ENCODE measurements around the gene RNF31.

Gene RNF31

DNA sequence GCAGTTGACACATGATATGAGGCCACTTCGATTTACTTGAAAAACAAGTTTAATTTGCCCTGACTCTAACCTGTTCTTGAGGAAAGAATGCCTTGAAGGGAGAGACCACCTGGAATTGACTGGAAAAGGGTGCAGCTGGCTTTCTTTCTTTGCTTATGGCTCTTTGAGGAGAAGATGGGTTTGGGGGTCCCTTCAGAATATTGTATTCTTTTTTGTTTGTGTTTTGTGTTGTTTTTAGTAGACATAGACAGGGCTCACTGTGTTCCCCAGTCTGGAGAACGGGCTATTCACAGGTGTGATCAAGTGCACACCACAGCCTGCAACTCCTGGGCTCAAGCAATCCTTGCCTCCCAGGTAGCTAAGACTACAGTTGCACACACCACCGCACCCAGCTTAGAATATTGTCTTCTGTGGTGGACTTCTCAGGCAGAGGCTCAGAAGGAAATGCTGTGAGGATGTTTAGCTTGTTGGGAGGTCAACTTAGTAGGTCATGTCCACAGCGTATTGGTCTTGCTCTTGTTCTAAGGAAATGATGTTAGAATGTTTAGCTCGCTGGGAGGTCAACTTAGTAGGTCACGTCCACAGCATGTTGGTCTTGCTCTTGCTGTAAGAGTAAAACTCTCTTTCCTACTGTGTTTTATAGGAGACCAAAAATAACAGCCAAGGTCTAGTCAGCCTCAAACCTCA lies 31.0 kb upstream of the RNF31 start:
- no peak for DNase-seq (ENCODE audit: low spot score)

DNA sequence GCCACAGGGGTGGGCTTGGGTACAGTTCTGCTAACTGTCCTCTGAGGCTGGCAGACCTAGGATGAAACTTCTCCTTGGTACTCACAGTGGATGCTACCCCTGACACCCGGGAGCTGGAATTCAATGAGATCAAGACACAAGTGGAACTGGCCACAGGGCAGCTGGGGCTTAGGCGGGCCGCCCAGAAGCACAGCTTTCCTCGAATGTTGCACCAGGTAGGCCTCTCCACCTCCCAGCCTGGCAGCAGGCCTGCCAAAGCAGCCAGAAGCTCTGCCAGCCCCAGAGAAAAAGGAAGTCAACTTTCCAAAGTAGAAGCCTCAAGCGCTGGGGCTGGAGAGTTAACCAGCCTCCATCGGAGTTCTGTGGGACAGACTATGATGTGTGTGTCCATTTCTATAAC lies 30.1 kb upstream of the RNF31 start:
- no peak for DNase-seq (ENCODE audit: low spot score)

DNA sequence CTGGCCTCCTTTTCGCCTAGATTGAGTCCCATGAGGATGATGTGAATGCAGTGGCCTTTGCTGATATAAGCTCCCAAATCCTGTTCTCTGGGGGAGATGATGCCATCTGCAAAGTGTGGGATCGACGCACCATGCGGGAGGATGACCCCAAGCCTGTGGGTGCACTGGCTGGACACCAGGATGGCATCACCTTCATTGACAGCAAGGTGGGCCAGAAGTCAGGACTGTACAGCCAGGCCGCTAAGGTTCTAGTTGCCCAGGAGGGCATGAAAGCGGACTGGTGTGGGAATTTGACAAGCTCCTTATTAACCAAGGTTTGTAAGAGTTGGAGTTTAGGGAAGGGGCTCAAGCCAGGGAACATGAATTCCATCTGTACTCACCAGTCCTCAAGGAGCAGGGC lies 27.6 kb upstream of the RNF31 start:
- DNase-seq (ENCODE audit: low spot score) = no peak

DNA sequence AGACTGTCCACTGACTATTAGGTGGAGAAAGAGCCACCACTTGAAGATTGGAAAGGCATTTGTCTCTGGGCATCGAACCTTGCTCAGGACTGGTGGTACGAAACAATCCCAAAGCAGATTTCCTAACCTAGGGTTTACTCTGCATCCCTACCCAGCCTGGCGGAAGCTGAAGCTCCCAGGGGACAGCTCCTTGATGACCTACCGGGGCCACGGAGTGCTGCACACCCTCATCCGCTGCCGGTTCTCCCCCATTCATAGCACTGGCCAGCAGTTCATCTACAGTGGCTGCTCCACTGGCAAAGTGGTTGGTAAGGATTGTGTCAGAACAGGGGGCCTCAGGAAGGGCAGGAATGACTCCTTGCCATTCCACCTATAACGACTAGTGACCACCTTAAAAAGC lies 26.1 kb upstream of the RNF31 start:
- no peak for DNase-seq (ENCODE audit: low spot score)

DNA sequence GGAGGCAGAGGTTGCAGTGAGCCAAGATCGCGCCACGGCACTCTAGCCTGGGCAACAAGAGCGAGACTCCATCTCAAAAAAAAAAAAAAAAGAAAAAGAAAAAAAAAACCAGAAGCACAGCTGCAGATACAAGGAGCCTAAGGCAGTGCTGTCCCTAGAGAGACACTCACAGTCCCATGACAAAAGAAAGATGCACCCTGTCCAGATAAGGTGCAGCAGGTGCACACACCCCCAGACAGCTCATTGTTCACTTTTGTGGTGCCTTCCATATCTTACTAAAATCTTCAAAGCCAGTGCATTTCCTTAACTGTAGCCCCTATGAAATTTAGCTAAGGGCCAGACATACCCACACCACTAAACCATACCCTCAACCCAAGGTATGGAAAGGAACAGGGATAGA lies 24.9 kb upstream of the RNF31 start:
- DNase-seq (ENCODE audit: low spot score) = peak; percentile 23

DNA sequence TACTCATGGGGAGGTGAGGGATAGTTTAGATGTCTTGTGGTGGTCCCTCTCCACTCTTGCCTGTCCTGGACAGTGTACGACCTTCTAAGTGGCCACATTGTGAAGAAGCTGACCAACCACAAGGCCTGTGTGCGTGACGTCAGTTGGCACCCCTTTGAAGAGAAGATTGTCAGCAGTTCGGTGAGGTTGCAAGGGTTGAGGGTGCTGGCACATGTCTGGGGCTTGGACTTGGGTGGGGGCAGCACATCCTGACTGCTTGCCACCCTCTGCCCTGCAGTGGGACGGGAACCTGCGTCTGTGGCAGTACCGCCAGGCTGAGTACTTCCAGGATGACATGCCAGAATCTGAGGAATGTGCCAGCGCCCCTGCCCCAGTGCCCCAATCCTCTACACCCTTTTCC lies 24.4 kb upstream of the RNF31 start:
- DNase-seq (ENCODE audit: low spot score) = peak; percentile 69

DNA sequence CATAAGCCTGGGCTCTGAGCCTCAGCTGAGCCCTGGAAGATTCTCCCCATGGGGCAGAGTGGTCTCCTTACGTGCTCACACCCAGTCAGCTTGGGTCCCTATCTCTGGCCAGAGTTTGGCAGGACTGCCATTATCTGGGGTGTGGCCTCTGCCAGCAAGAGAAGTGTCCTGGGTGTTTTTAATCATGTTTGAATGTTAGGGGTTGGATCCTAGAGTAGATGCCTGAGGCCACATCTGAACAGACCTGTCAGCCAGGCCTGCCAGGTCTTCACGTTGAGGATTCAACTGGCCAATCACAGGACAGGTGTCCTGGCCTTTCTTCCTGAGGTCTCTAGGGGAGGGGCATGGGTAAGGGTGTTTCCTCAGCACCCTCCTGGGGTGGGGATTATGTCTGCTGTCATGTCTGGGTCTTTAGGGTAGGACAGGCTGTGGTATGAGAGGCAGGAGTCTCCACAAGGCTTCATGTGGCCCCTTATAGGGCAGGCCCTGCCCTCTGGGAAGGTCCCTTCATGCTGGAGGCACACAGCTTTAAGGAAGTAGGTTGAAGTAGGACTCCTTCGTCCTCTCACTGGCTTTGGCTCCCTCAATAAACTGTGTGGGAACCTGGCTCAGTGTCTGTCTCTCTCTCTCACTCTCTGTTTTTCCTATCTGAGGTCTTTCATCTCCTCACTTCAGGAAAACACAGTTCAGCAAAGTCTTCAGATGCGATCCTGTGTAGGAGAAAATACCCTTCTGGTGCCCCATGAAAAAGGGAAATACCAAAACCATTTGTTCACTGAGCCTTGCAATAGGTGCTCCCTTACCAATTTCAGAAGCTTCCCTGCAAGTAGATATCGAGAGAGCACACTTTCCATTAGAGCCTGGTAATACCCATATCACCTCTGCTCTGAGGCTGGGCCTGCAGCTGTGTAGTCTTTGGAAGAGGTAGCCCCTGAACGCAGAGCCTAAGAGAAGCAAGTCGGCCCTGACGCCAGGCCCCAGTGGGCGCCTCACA lies 23.6 kb upstream of the RNF31 start:
- DNase-seq (ENCODE audit: low spot score) = peak; percentile 93

DNA sequence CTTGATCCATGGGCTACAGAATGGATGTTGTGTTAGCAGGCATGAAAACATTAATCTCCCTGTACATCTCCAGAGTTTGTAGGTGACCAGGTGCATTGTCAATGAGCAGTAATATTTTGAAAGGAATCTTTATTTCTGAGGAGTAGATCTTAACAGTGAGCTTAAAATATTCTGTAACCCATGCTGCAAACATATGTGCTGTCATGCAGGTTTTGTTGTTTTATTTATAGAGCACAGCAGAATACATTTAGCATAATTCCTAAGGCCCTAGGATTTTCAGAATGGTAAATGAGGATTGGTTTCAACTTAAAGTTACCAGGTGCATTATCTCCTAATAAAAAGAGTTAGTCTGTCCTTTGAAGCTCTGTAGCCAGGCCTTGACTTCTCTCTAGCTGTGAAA lies 20.4 kb upstream of the RNF31 start:
- no peak for DNase-seq (ENCODE audit: low spot score)

DNA sequence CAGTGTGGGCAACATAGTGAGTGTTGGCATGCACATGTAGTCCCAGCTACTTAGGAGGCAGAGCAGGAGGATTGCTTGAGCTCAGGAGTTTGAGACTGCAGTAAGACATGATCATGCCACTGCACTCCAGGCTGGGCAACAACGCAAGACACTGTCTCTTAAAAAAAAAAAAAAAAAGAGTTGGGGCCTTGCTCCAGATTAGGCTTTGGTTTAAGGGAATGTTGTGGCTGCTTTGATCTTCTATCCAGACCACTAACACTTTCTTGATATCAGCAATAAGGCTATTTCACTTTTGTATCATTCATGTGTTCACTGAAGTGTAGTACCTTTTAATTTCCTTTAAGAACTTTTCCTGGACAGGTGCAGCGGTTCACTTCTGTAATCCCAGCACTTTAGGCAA lies 19.6 kb upstream of the RNF31 start:
- no peak for DNase-seq (ENCODE audit: low spot score)

DNA sequence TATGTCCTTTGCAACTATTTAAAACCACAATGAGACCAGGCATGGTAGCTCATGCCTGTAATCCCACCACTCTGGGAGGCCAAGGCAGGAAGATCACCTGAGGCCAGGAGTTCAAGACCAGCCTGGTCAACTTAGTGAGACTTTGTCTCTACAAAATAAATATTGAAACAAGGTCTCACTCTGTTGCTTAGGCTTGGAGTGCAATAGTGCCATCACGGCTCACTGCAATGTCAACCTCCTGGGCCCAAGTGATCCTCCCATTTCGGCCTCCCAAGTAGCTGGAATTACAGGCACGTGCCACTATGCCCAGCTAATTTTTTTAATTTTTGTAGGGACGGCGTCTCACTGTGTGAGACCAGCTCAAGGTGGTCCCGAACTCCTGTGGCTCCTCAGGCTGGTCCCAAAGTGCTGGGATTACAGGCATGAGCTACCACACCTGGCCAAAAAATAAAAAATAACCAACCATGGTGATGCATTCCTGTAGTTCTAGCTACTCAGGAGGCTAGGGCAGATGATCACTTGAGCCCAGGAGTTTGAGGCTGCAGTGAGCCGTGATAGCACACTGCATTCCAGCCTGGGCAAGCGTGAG lies 17.8 kb upstream of the RNF31 start:
- no peak for DNase-seq (ENCODE audit: low spot score)

DNA sequence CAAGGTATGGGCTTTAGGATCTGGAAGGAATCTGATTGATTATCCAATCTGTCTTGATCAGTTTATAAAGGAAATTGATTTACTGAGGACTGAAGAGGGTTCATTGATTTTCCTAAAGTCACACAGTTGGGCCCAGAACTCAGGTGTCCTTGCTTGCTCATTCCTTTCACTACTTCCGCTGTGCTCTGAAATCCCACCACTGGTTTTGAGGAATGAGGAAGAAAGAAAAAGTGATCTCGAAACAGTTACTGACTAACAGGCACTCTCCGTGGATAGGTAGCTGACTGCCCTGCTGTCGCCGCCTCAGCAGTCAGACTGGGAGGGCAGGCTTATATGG lies 16.9 kb upstream of the RNF31 start, which contains the start of gene FITM1:
TSS of gene FITM1 (plus strand) at position 280 of the 337 bp plus-strand sequence. CDS start 905 bp downstream, outside the sequence.
- DNase-seq (ENCODE audit: low spot score) = no peak

DNA sequence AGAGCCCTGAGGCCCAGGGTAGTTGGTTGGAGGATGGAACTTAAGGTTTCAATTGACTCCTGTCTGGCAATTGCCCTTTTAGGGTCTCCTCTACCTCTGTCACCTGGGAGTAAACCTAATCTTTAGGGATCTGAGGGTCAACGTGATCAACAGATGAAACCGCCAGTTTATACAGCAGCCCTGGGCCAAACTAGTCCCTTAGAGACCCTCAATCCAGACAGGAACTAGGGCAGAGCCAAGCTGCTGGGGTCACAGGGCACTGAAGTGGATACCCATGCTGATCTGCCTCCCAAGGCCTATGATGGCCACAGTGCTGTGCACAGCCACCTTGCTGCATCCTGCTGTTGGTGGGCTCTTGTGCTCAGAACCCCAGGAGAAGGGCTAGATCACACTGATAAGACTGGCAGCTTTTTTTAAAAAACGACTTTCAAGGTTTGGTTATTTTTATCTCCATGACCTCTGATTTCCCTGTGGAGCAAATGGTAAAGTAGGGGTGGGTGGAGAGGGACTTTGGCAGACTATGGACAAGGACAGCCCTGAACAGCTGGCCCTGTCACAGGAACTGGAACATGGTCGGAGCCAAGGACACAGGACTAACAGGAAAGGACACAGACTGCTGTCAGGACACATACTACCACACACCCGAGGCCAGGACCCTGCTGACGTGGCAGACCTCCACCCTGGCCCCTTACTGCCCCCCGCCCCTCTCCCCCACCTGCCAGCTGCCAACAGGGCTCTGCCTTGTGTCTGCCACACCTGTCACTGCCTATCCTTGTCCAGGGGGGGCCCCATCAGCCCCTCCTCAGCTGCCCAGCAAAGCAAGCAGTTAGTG lies 16.4 kb upstream of the RNF31 start:
- no peak for DNase-seq (ENCODE audit: low spot score)

DNA sequence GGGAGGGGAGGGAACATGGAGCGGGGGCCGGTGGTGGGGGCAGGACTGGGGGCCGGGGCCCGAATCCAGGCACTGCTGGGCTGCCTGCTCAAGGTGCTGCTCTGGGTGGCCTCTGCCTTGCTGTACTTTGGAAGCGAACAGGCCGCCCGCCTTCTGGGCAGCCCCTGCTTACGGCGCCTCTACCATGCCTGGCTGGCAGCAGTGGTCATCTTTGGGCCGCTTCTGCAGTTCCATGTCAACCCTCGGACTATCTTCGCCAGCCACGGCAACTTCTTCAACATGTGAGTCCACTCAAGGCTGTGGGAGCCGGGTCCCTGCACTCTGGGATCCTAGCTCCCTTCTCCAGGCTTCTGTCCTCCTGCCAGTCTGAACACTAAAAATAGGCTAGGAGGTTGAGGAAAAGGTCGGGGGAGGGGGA lies 15.7 kb upstream of the RNF31 start:
- DNase-seq (ENCODE audit: low spot score) = no peak

DNA sequence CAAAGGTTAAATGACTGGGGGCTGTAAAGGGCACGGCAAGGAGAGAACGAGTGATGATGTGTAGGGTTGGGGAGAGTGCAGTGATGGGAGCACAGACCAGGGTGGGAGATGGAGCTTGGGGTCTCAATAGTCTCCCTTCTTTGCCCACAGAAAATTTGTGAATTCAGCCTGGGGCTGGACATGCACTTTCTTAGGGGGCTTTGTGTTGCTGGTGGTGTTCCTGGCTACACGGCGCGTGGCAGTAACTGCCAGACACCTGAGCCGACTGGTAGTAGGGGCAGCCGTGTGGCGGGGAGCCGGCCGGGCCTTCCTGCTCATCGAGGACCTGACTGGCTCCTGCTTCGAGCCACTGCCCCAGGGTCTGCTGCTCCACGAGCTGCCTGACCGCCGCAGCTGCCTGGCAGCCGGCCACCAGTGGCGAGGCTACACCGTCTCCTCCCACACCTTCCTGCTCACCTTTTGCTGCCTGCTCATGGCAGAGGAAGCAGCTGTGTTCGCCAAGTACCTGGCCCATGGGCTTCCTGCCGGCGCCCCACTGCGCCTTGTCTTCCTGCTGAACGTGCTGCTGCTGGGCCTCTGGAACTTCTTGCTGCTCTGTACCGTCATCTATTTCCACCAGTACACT lies 15.1 kb upstream of the RNF31 start:
- no peak for DNase-seq (ENCODE audit: low spot score)

DNA sequence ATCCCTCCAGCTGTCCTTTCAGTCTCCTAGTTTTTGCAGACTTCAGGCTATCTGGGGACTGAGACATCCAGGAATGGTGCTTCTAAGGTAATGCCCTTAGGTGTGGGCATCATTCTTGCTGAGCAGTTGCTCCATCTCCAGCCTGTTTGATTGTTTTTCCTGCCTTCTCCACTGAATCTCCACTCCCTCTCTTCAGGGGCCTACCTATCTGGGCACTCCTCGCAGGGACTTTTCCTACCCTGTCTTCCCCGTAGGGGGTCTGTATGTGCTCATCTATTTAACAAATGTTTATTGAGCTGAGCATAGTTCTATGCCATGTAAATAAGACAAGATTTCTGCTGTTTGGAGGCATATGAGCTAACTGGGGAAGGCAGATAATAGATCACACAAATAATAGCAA lies 14.3 kb upstream of the RNF31 start:
- DNase-seq (ENCODE audit: low spot score) = no peak

DNA sequence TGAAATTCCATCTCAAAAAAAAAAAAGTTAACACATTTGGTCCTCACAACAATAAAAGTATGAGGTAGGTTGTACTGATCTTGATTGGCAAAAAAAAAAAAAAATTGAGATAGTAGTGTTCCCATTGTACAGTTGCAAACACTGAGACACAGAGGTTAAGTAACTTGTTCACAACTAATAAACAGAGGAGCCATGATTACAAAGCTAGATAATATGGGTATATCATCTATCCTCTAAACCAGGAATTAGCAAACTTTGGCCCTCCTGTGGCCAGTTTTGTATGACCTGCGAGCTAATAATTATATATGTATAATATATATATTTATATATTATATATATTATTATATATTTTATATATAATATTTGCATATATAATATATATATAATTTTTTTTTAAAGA lies 13.6 kb upstream of the RNF31 start:
- peak; percentile 45 for DNase-seq (ENCODE audit: low spot score)

DNA sequence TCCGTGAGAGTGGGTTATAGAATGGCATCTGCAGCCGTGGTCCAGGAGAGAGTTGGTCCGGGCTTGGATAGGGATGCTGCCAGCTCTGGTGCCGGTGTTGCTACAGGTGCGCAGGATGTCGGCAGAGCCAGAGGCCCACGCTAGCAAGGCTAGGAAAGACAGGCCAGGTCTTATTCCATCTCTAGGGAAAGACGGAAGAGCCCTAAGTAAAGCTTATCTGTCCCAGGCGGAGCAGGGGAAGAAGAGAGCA lies 11.8 kb upstream of the RNF31 start:
- DNase-seq (ENCODE audit: low spot score) = no peak

DNA sequence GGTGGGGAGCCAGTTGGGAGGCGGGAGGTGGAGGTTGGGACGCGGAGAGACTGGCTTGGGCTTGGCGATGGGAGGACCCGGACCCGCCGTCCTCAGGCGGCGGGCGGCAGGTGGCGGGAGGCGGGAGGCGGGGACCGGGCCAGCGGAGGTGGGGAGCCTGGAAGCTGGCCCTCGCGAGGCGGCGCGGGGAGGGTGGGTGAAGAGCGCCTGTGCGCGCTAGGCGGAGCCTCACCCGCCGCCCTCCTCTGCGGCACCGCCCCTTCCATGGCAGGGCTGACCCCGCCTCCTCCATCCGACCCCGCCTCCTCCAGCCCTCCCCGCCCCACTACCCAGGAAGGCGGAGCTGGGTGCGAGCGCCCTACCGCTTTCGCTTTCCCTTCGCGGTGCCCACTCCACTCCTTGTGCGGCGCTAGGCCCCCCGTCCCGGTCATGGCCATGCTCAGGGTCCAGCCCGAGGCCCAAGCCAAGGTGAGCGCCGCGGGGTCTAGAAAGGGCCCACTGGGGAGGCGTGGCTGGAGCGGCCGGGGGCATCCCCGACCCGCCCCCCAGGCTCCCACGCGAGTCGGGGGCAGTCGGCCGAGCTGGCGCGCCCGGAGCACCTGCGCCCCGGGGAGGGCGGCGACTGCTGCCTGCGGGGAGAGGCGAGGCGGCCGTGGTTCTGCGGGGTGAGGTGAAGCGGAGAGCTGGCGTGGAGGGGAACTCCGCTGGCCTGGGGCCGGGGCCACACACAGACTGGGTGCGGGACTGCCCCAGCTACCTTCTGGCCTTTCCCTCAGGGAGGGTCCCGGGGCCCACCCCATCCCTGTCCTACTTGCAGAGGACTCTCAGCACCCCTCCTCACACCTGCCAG lies 11.2 kb upstream of the RNF31 start, which contains the start of gene PSME1:
TSS of gene PSME1 (plus strand) at position 361 of the 850 bp plus-strand sequence. CDS start at position 430, 69 bp downstream.
- DNase-seq (ENCODE audit: low spot score) = peak; percentile 95

DNA sequence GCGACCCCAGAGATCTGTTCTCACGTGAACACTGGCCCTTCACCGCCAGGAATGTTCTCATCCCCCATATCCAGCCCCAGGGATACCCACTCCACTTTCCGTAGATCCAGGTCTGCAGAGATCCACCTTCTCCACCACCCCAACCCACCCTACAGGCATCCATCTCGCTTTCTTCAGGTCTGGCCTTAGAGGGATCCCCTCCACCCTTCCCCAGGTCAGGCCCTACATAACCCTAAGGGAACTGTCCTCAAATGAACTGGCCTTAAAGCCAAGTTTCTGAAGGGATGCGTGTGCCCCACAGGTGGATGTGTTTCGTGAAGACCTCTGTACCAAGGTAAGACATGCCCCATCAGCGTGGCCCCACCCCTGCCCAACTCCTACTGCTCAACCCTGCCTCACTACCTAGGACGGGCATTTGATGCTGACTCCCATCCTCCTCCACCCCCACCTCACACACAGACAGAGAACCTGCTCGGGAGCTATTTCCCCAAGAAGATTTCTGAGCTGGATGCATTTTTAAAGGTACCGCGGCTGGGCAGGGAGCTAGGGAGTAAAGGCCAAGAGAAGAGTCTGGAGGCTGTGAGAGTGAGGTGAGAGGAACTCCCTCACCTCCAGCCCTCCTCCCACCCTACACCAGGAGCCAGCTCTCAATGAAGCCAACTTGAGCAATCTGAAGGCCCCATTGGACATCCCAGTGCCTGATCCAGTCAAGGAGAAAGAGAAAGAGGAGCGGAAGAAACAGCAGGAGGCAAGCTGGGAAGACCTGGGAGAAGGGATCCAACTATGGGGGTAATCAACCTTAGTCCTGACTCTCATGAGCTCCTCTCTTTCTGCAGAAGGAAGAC lies 10.4 kb upstream of the RNF31 start:
- DNase-seq (ENCODE audit: low spot score) = no peak

Measured in hematopoietic multipotent progenitor cell treated with erythropoietin and hydrocortisone succinate and interleukin-3 and kit ligand, for 15 days (in vitro differentiated cells).